SIG-M5 (cell line): ENCODE results near the gene RAB4A.
"Not testable (repeated sequence)": the region's sequence is repeated elsewhere in the genome, so short reads cannot be mapped to it uniquely, and the experiment has no call there.

ENCODE experiments used
- DNase-seq: peaks from one replicate; lab custom pipeline; 2025; lab: John Stamatoyannopoulos, UW

RAB4A gene

GRCh38 chr1:229298420-229298819 lies 27.5 kb downstream of the RAB4A start:
- no peak for DNase-seq

GRCh38 chr1:229298887-229299503 lies 28.1 kb downstream of the RAB4A start:
- no peak for DNase-seq

GRCh38 chr1:229300099-229300757 lies 29.3 kb downstream of the RAB4A start:
- DNase-seq, result no peak

- DNase-seq, result no peak
These were observed 31.8 kb downstream of the RAB4A start for GRCh38 chr1:229302740-229303139.

- DNase-seq, result no peak
These were observed 32.9 kb downstream of the RAB4A start for GRCh38 chr1:229303855-229304254.

- no peak for DNase-seq
These were observed 34.5 kb downstream of the RAB4A start for GRCh38 chr1:229305392-229305791.

GRCh38 chr1:229309074-229309473 lies 38.2 kb downstream of the RAB4A start:
- DNase-seq, result no peak

GRCh38 chr1:229309684-229310083 lies 38.8 kb downstream of the RAB4A start:
- no peak for DNase-seq

- DNase-seq, result no peak
These were observed 39.9 kb downstream of the RAB4A start for GRCh38 chr1:229310833-229311232.

GRCh38 chr1:229316166-229316565 lies 45.3 kb downstream of the RAB4A start:
- no peak for DNase-seq

- no peak for DNase-seq
These were observed 47.1 kb downstream of the RAB4A start for GRCh38 chr1:229318056-229318455.

GRCh38 chr1:229319487-229319886 lies 48.6 kb downstream of the RAB4A start:
- DNase-seq, result no peak

- no peak for DNase-seq
These were observed 52.3 kb downstream of the RAB4A start for GRCh38 chr1:229323201-229323600.

GRCh38 chr1:229323885-229324553 lies 53.1 kb downstream of the RAB4A start:
- no peak for DNase-seq

- DNase-seq, result no peak
These were observed 54.5 kb downstream of the RAB4A start for GRCh38 chr1:229325401-229325800.

- DNase-seq, result no peak
These were observed 55.1 kb downstream of the RAB4A start for GRCh38 chr1:229325853-229326487.

- no peak for DNase-seq
These were observed 55.7 kb downstream of the RAB4A start for GRCh38 chr1:229326601-229327000.

- DNase-seq, result not testable (repeated sequence)
These were observed 56.9 kb downstream of the RAB4A start for GRCh38 chr1:229327765-229328164.

GRCh38 chr1:229328598-229329362 lies 57.9 kb downstream of the RAB4A start:
- no peak for DNase-seq

- no peak for DNase-seq
These were observed 63.4 kb downstream of the RAB4A start for GRCh38 chr1:229334269-229334668.

- no peak for DNase-seq
These were observed 63.8 kb downstream of the RAB4A start for GRCh38 chr1:229334716-229335115.

GRCh38 chr1:229336345-229336744 lies 65.4 kb downstream of the RAB4A start:
- DNase-seq, result no peak
